Measurements from ENCODE around the gene RNU1-2. TPM values are rescaled to one million over a fixed set of nuclear protein-coding genes. Genes with fewer than 3 reads are reported as not detected.
"Not testable (repeated sequence)": the region's sequence is repeated elsewhere in the genome, so short reads cannot be mapped to it uniquely, and the experiment has no call there.

Gene RNU1-2
- total RNA-seq, 2 donors from 2014 or later, result 12,584 to 18,986 TPM

DNA sequence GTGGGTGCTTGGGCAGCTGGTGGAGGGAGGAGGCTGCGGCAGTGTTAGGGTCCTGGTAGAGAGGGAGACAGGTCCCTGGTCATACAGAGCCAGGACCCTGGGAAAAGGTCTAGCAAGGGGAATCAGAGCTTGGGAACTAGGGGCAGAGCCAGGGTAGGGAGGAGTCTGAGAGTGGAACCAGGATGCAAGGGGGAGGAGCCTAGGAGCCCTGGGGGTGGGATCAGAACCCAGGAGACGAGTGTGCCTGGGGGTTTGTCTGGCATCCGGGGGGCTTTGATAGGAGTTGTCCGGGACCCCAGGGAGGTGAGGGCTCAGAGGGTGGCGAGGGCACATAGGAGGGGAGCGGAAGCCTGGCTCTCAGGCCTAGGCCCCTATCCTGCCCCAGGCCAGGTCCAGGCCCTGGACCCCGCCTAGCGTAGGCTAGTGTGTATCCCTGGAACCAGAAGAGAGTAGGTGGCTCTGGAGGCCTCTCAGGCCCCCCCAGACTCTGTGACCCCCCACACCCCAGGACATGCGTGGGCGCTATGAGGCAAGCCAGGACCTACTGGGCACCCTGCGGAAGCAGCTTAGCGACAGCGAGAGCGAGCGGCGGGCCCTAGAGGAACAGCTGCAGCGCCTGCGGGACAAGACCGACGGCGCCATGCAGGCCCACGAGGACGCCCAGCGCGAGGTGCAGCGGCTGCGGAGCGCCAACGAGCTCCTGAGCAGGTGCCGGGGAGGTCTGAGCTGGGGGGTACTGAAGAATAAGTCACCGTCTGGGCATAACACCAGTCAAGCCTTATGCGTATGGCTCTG, 43.8 kb downstream of the RNU1-2 start:
- intact Hi-C loops (cut with DNase I); DNase-seq (ENCODE audit: low spot score): not testable (repeated sequence)

DNA sequence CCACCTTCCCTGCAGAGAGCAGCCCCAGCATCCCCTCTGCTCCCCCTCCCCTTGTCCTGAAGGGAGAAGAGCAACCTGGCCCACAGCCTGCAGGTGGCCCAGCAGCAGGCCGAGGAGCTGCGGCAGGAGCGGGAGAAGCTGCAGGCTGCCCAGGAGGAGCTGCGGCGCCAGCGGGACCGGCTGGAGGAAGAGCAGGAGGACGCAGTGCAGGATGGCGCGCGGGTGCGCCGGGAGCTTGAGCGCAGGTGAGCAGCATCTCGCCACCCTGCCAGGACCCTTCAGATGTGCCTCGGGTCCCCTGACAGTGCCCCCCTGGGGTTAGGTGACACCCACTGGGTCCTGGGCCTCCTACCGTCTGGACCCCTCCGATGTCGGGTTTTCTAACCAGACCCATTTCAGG, 48.3 kb downstream of the RNU1-2 start:
- intact Hi-C loops (cut with DNase I), result no loop called here

DNA sequence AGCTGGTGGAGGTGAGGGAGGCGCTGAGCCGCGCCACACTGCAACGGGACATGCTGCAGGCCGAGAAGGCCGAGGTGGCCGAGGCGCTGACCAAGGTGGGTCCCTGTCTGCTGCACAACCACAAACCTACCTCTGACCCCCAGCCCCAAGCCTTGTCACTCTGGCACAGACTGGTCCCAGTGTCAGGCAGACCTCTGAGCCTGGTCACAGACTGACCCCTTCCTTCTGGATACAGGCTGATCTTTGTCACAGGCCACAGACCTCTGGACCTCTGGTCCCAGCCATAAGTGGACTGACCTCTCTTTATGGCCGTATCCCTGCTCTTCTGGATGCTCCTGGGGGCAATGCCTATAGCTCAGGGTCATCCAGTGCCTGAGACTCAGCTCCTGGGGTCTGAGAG, 49.7 kb downstream of the RNU1-2 start:
- intact Hi-C loops (cut with DNase I); DNase-seq (ENCODE audit: low spot score): not testable (repeated sequence)

More for the DNA sequence above, 48.3 kb downstream of the RNU1-2 start:
- no peak for DNase-seq (ENCODE audit: low spot score)

Small RNA genes within 50 kb of the gene (microRNA-seq; reads per million reads assigned to microRNA genes)
- 0 reads per million in 2 donors for gene MIR3675 (ENCODE audit: borderline microRNAs expressed in 2 of 2)

Other genes with a start within 250 kb of the RNU1-2 start
- gene RNU1-3, start 229.0 kb upstream of the RNU1-2 start, total RNA-seq, result over 10,000 TPM; 12,584 to 18,986 TPM
- gene RNU1-4, start 155.5 kb upstream of the RNU1-2 start, total RNA-seq, result over 10,000 TPM; 12,584 to 18,986 TPM
- gene CROCC, start 26.0 kb downstream of the RNU1-2 start, total RNA-seq, result 10 to 100 TPM; 12.6 to 21.6 TPM
- gene MFAP2, start 84.6 kb downstream of the RNU1-2 start, total RNA-seq, result 10 to 100 TPM; 39.0 to 52.1 TPM
- gene ATP13A2, start 115.9 kb downstream of the RNU1-2 start, total RNA-seq, result 10 to 100 TPM; 20.2 to 27.6 TPM
- gene SDHB, start 158.1 kb downstream of the RNU1-2 start, total RNA-seq, result 10 to 100 TPM; 77.7 to 80.5 TPM
- 1 to 10 TPM in 1 of 2 donors, under 1 TPM in 1; 1.00 to 1.6 TPM for gene PADI2, start 223.5 kb downstream of the RNU1-2 start, total RNA-seq

Measured in posterior vena cava (tissue), 2 donors.